Heart left ventricle (tissue), 13 donors: ENCODE data around the gene VGLL3.

ENCODE experiments used
- POLR2A ChIP-seq, 2 donors: fragments of 450-650 bp; IDR thresholded peaks; one replicate each; pipeline ENCODE4 v1.6.1; 2017; ENCODE audit warnings: antibody characterized with exemption in 2 of 2, mild to moderate bottlenecking in 2 of 2, moderate library complexity in 2 of 2
- TF ChIP-seq, protein P1 (sequence below), 12 donors: fragments of 200-600 bp; sonication (generic) in 4 of 12; IDR thresholded peaks; one replicate each; pipeline versions ENCODE4 v1.5.0 to v1.8.0; 2018 to 2022; ENCODE audit warnings: antibody characterized with exemption in 12 of 12, mild to moderate bottlenecking in 5 of 12
- donor health status: ischemic (EF 13 %, LVEDD 7.1; RV severe dilation, severe dysfunction).
- donor health status: DM: no; HTN: yes; CAD: no.
- donor health status: DM: no; HTN: no; CAD: no.
- donor health status: ischemic (EF 25% LVEDD 6.9; RV normal size, moderate dysfunction).
- donor health status: ischemic (EF 25% LVEDD 5.7; RV mildly dilated, moderate dysfunction).
- donor health status: ischemic (EF 35%, LVEDD 5.7; RV mildly dilated, moderate dysfunction).
- donor health status: nonischemic (EF 11% LVEDD 7.7; RV severe dilation, severe dysfunction).
- donor health status: DM: yes; HTN: yes; CAD: no.
- donor health status: PGD.
- donor health status: ischemic (EF 29% LVEDD 5.4; RV normal size, mild dysfunction).
- donor health status: nonischemic (EF 23%, LVEDD 6.1; RV moderate dilation, normal function).

DNA sequence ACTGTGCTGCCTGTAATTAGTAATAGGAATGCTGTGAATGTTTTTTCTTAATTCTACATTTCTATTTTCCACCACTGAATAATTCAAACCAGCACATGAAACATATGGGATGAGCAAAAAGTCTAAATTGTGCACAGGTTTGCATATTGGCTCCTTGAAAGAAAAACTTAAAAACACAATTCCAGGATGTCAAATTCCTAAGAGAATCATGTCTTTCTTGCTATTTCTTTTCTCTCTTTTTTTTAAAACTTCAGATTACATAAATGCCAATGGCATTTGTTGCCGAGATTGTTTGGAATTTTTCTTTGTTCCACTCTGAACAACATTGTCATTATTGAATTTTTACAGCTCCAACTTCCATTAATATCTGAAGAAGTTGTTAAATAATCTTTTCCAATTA lies 60.8 kb downstream of the VGLL3 start:
- no peak for TF ChIP-seq POLR2A (IDR thresholded peaks at IDR 0.05)
- TF ChIP-seq, protein P1, sequence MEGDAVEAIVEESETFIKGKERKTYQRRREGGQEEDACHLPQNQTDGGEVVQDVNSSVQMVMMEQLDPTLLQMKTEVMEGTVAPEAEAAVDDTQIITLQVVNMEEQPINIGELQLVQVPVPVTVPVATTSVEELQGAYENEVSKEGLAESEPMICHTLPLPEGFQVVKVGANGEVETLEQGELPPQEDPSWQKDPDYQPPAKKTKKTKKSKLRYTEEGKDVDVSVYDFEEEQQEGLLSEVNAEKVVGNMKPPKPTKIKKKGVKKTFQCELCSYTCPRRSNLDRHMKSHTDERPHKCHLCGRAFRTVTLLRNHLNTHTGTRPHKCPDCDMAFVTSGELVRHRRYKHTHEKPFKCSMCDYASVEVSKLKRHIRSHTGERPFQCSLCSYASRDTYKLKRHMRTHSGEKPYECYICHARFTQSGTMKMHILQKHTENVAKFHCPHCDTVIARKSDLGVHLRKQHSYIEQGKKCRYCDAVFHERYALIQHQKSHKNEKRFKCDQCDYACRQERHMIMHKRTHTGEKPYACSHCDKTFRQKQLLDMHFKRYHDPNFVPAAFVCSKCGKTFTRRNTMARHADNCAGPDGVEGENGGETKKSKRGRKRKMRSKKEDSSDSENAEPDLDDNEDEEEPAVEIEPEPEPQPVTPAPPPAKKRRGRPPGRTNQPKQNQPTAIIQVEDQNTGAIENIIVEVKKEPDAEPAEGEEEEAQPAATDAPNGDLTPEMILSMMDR (IDR thresholded peaks at IDR 0.05): no peak
